SW480 (cell line): ENCODE data around the gene CNKSR3.

Experiments
- DNase-seq: peaks from one replicate; pipeline ENCODE4 v3.0.0-alpha.2; 2016; ENCODE audit warnings: low spot score

CNKSR3 gene

GRCh38 chr6:154479351-154479769 is 31.1 kb downstream of the CNKSR3 start:
- no peak for DNase-seq

- DNase-seq: no peak
These were observed 31.8 kb downstream of the CNKSR3 start for GRCh38 chr6:154478701-154479060.

- no peak for DNase-seq
These were observed 32.3 kb downstream of the CNKSR3 start for GRCh38 chr6:154478021-154478700.

DNA sequence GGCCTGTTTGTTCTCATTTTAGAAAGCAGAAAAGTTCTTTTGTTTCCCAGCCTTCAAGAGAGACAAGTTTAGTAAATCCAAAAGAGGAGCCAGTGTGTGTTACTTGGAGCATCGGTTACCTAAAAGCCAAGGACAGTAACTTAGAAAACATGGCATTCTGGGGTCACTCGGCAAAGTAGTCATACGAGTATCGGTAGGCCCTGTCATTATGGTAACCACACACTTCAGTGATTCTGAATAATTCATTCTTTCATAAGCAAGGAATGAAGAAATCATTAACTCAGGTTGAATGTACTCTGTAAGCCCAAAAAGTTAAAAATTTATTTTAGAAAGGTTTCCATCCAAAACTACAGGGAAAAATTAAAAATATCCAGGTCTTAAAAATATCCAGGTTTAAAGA is 34.0 kb downstream of the CNKSR3 start:
- DNase-seq: no peak

DNA sequence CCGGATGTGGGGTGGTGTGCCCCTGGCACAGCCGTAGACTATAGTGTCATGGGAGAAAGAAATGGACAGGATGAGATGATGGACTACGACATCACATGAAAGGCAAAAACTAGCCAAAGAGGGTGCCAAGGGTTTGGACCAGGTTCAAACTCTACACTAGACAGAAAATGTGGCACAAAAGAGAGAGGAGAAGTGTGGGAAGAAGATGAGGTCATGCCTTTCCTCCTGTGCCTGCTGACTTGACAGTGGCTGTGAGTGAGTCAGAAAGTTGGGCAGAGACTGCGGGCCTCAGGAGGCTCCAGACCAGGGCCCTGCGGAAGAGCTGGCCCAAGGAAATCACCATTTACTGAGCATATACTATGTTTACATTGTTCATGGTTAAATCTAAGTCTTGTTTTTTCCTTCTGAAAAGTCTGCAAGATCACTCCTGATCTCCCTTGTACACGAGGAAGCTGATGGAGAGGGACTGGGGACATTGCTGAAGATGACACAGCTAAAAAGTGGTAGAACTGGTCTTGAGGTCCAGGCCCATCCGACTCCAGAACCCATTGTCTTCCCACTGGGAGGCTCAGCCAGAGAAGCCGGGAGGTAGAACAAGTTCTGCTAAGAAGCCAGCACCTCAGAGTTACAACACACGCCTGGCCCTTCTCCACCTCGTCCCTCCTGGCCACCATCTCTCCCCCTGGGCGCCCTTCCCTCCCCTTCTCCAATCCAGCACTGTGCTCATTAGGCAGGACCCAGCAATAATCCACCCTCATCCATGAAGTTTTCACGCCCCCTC is 35.6 kb downstream of the CNKSR3 start:
- DNase-seq: no peak

GRCh38 chr6:154473324-154473723 is 37.2 kb downstream of the CNKSR3 start:
- DNase-seq: no peak

GRCh38 chr6:154471609-154472362 is 38.7 kb downstream of the CNKSR3 start:
- DNase-seq: no peak

- DNase-seq: no peak
These were observed 41.1 kb downstream of the CNKSR3 start for GRCh38 chr6:154469306-154469935.

DNA sequence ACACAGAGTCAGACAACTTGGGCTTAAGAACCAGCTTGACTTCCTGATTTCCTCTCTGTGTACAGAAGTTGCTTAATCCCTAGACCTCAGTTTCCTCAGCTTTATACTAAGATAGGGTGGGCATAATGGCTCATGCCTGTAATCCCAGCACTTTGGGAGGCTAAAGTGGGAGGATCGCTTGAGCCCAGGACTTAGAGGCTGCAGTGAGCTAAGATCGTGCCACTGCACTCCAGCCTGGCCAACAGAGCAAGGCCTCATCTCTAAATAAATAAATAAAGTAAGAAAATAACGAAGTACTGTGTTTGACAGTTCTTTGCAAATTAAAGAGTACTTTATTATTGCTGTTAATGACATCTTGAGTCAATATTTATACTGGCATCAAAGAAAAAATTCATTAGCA is 41.7 kb downstream of the CNKSR3 start:
- DNase-seq: no peak

DNA sequence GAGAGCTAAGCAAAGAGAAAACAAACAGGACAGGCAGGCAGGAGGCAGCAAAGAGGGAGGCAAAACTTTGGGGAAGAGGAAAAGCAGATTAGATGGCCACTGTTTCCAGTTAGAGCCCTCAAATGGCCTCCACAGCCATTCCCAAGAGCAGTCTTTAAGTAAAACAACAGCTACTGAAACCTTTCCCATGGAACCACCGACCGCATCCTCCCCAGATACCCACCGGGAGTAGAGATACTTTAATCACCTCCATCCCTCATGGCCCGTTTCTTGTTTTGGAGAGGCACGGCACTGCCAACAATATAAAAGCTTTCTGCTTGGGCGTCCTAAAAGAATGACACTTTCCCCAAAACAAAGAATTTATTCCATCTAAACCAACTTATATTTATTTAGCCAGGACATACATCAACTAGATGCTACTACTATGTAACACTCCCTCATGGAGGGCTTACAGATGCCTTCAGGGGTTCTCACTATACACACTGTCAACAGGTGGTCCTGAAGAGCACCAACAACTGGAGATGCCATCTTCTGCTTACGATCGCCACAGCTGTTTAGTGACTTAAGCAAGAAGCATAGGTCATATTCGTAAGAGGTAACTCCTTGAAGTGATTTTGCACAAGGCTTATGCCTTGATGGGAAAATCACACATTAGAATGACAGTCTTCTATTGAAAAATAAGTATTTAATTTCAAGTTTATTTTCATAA is 43.4 kb downstream of the CNKSR3 start:
- no peak for DNase-seq

DNA sequence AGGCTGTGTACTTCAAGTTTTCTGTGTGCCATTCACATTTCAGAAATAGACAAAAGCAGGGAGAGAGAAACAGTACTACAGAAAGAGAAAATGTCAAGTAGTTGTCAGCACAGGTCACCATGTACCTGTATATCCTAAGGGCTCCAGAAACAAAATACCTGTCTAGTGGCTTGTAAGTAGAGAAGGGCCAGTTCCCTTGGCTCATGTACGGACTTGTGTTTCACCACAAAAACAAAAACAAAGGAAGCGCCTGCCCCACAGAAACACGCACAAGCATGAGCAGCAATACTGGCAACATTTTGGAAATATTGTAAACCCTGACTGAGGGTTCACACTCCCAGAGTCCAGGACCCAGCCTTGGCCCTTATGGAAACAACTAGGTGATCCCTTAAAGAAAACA is 44.3 kb downstream of the CNKSR3 start:
- no peak for DNase-seq

GRCh38 chr6:154463573-154464419 is 46.7 kb downstream of the CNKSR3 start:
- DNase-seq: no peak

- DNase-seq: no peak
These were observed 48.1 kb downstream of the CNKSR3 start for GRCh38 chr6:154462425-154462824.

- no peak for DNase-seq
These were observed 49.1 kb downstream of the CNKSR3 start for GRCh38 chr6:154461348-154461747.

- no peak for DNase-seq
These were observed 50.0 kb downstream of the CNKSR3 start for GRCh38 chr6:154460306-154461071.

DNA sequence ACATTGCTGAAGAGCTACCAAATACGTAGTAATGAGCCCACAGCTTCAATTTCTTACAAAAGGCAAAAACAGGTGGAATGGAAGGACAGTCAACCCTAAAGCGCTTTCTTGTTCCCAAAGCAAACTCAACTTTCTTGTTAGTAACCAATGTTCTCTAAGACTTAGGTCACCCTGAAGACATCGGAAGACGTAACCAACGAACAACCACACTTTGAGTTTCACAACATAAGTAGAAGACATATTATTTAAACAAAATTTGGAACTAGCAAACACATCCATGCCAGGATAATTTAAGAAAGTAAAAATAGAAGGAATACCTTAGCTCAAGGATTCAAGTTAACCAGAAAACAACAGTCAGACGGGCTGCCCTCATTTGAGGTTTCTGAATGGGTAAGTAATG is 51.0 kb downstream of the CNKSR3 start:
- no peak for DNase-seq

- DNase-seq: no peak
These were observed 51.7 kb downstream of the CNKSR3 start for GRCh38 chr6:154458565-154459470.

GRCh38 chr6:154457881-154458284 is 52.6 kb downstream of the CNKSR3 start:
- DNase-seq: no peak
